NCI-H2107 treated with DMSO at 0.1 percent for 48 hours (cell line): Measurements from ENCODE around the gene IGF2BP3.

Experiments
- DNase-seq: peaks from one replicate; lab custom pipeline; 2025; ENCODE audit not compliant: unreplicated experiment; lab: John Stamatoyannopoulos, UW

IGF2BP3 gene

GRCh38 chr7:23380961-23381360 lies 89.3 kb downstream of the IGF2BP3 start:
- no peak for DNase-seq

- no peak for DNase-seq
Observed at GRCh38 chr7:23380556-23380955, 89.7 kb downstream of the IGF2BP3 start.

DNA sequence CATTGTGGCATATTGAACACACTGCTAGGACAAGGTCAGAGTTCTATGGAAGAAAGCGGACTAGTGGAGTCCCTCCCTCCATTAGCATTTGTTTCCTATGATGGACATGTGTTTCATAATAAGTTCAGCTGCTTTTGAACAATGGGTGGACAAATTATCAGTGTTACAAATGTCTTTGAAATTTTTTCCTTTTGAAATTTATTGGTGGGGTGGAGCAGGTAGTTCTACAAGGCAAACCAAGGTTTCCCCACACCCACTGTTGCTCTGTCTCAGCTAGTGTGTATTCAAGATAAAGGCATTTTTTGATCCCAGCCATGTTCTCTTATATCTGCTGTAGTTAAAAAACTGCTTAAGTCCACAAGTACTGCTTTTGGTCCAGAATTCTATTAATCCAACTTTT lies 91.3 kb downstream of the IGF2BP3 start:
- DNase-seq: no peak

GRCh38 chr7:23377134-23377533 lies 93.2 kb downstream of the IGF2BP3 start:
- no peak for DNase-seq

DNA sequence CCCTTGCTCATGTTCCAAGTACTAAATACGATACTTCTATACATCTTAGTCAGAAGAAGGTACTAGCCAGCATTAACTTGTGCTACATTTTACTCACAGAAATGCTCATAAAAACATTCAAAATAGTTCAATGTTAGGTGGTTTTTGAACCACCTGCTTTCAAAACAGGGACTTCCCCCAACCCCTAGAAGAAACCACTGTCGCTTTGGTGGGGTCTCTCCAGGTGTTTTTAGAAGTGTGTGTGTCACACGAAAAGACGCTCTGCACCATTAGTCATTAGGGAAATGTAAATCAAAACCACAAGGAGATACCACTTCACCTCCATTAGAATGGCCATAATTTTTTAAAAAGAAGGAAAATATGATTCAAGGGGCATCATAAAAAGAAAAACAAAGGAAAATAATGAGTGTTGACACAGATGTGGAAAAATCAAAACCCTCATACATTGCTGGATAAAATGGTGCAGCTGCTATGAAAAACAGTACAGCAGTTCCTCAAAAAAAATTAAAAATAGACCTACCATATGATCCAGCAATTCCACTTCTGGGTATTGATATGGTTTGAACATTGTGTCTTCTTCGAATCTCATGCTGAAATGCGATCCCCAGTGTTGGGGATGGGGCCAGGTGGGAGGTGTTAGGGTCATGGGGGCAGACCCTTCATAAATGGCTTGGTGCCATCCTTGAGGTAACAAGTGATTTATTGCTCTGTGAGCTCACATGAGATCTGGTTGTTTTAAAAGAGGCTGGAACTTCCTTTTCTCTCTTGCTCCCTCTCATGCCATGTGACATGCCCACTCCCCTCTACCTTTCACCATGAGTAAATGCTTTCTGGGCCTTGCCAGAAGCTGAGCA lies 96.9 kb downstream of the IGF2BP3 start:
- DNase-seq: no peak

- no peak for DNase-seq
Observed at GRCh38 chr7:23372611-23373010, 97.7 kb downstream of the IGF2BP3 start.

- no peak for DNase-seq
Observed at GRCh38 chr7:23371654-23372053, 98.6 kb downstream of the IGF2BP3 start.

GRCh38 chr7:23369695-23370404 lies 100.4 kb downstream of the IGF2BP3 start:
- no peak for DNase-seq

- DNase-seq: no peak
Observed at GRCh38 chr7:23369100-23369499, 101.2 kb downstream of the IGF2BP3 start.

- no peak for DNase-seq
Observed at GRCh38 chr7:23358152-23358674, 112.1 kb downstream of the IGF2BP3 start.

GRCh38 chr7:23357190-23358093 lies 112.8 kb downstream of the IGF2BP3 start:
- DNase-seq: no peak

DNA sequence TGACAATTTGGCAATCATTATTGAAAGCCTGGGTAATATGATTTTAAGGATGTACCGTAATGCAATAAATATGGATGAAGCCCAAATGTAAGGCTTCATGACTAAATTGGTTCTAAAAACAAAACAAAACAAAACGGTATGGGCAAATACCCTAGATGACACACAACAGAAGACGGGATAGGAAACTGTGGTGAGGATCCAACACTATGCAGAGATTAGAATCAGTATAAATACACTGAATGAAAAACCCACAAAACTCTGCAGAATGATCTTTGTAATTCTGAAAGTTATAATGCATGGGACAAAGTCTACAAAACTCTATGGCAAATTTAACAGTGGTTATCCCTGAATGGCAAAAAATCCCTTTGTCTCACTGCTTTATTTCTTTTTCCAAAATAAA lies 113.6 kb downstream of the IGF2BP3 start:
- DNase-seq: no peak

- no peak for DNase-seq
Observed at GRCh38 chr7:23356168-23356567, 114.1 kb downstream of the IGF2BP3 start.

- DNase-seq: peak; percentile 37
Observed at GRCh38 chr7:23353172-23353571, 117.1 kb downstream of the IGF2BP3 start.

DNA sequence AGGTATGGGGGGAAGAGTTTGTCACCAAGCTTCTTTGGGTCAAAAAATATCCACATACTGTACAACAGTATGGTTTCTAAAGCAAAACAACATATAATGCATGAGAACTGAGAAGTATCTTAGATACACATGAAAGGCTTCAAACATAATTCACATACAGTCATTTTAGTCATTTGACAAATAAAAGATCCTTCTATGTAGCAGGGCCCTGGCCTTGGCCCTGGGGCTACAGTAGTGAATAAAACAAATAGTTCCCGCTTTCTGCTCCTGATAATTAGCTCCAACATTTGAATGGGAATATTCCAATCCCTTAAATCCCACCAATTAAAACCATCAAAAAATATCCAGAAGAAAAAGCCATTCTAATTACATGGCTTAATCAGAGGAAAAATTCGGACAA lies 119.8 kb downstream of the IGF2BP3 start:
- DNase-seq: no peak

DNA sequence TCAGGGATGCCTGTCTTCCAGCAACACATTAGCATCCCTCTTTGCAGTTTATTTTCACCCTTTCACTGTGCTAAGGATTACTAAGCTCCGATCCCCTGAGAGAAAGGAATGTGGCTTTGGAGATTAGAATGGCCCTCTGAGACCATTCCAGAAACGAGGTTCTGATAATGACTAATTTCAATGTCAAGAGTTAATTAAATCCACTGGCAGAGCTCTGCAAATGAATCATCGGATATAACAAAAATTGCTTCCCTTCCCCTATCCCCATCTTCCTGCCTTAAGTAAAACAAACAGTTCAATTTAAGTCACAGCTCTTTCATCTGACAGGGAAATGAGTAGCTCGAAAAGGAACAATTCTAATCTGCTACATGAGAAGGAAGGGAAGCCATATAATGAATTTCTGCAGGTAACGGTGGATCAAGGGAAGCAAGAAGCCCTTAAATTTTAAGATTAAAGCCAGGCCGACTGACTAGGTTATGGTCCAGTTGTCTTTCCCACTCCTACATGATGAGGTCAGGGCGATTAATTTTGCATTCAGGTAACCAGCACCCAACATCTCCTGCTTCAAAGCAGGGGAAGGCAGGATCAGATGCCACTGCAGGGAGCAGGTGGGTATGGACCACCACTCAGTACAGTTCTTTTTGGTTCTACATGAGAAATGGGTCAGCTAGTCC lies 120.7 kb downstream of the IGF2BP3 start:
- no peak for DNase-seq

GRCh38 chr7:23347682-23348180 lies 122.6 kb downstream of the IGF2BP3 start:
- DNase-seq: no peak

DNA sequence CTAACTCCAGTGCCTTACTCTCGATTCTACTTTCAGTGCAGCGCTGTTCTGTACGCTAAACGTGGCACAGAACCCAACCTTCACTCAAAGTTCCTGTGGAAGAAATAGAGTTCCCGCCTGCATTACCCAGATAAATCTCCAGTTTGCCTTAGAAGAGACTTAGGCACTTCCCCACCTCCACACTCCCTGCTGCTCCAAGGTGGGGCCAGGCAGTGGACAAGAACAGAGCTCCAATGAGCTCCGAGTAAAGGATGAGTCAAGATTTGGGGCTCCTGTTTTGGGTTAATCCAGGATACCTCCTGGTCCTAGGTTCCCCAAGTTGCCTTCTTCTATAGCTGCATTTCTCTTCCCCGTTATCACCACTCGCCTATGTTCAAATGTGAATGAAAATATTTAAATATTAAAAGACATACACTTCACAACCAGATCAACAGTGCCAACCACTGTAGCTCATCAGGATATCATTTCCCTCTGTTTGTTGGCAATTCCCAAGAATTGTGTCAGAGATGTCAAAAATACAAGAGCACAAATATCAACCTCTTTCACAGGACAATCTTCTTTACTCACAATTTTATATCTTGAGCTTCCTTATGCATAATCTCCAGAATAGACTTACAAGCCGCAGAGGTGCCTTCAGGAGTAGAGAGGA lies 123.1 kb downstream of the IGF2BP3 start:
- no peak for DNase-seq

DNA sequence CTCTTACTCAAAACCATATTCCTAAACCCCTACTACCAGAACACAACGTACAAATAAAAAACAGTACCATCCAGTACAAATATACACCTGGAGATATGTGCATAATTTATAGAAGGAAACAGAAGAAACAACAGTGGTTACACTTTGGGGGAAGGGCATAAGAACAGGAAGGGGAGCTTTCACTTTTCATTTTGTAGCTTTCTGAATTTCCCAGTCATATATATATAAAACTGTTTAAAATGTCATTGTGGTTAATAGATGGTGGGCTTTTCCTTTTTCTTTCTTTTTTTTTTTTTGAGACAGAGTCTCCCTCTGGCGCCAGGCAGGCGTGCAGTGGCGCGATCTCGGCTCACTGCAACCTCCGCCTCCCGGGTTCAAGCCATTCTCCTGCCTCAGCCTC lies 124.0 kb downstream of the IGF2BP3 start:
- no peak for DNase-seq

DNA sequence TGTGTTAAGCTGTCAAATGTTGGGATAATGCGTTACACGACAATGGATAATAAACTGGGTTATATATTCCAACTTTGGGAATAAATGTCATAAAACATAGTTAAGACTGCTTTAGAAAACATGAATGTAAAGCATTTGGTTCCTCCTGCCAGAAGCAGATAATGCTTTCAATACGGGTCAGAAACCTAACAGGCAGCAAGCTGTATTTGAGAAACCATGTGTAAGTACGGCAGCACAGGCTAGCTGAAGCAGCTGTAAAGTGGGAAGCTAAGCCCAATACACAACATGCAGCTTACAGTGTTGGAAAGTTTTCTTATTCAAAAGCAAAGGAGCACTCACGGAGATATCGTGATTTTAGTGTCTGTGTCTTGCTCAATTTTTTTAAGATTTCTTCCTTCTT lies 124.7 kb downstream of the IGF2BP3 start:
- DNase-seq: no peak
